ENCODE results near the gene RETREG2.

The RETREG2 gene

GRCh38 chr2:219180961-219181360 lies 2.9 kb downstream of the RETREG2 start:
- no peak for ATAC-seq
- no peak for TF ChIP-seq ESRRG (CRISPR knock-in tag; IDR thresholded peaks at IDR 0.05)
- TF ChIP-seq TSHZ2 (CRISPR knock-in tag; IDR thresholded peaks at IDR 0.05): no peak
- no peak for TF ChIP-seq ZNF565 (CRISPR knock-in tag; conservative IDR thresholded peaks at IDR 0.05; ENCODE audit: low read depth)
- TF ChIP-seq GLIS3 (CRISPR knock-in tag; IDR thresholded peaks at IDR 0.05): no peak
- no peak for TF ChIP-seq TCF4 (CRISPR knock-in tag; IDR thresholded peaks at IDR 0.05; ENCODE audit: borderline replicate concordance)
- no peak for TF ChIP-seq CREB5 (CRISPR knock-in tag; IDR thresholded peaks at IDR 0.05; ENCODE audit: low read depth)
- TF ChIP-seq TOX (CRISPR knock-in tag; IDR thresholded peaks at IDR 0.05; ENCODE audit: borderline replicate concordance): no peak
- no peak for TF ChIP-seq ISL1 (CRISPR knock-in tag; IDR thresholded peaks at IDR 0.05)
- no peak for TF ChIP-seq ARNTL (CRISPR knock-in tag; IDR thresholded peaks at IDR 0.05; ENCODE audit: borderline replicate concordance, low read depth)
- TF ChIP-seq RARB (CRISPR knock-in tag; IDR thresholded peaks at IDR 0.05): no peak
- TF ChIP-seq BACH2 (CRISPR knock-in tag; IDR thresholded peaks at IDR 0.05; ENCODE audit: borderline replicate concordance): no peak

- no peak for ATAC-seq
- TF ChIP-seq ESRRG (CRISPR knock-in tag; IDR thresholded peaks at IDR 0.05): no peak
- TF ChIP-seq CSDC2 (CRISPR knock-in tag; IDR thresholded peaks at IDR 0.05): no peak
- TF ChIP-seq RARB (CRISPR knock-in tag; IDR thresholded peaks at IDR 0.05): no peak
Measured at GRCh38 chr2:219181531-219181930, 3.5 kb downstream of the RETREG2 start.

GRCh38 chr2:219182331-219183150 lies 4.5 kb downstream of the RETREG2 start:
- no peak for ATAC-seq
- TF ChIP-seq RARB (CRISPR knock-in tag; IDR thresholded peaks at IDR 0.05) (no peak), TSHZ2 (CRISPR knock-in tag; IDR thresholded peaks at IDR 0.05) (no peak), ZNF565 (CRISPR knock-in tag; conservative IDR thresholded peaks at IDR 0.05; ENCODE audit: low read depth) (no peak), POU6F1 (CRISPR knock-in tag; IDR thresholded peaks at IDR 0.05; ENCODE audit: borderline replicate concordance, low read depth) (no peak), ZNF70 (CRISPR knock-in tag; IDR thresholded peaks at IDR 0.05) (no peak), ISL1 (CRISPR knock-in tag; IDR thresholded peaks at IDR 0.05) (no peak), CREB5 (CRISPR knock-in tag; IDR thresholded peaks at IDR 0.05; ENCODE audit: low read depth) (no peak), SNAI2 (CRISPR knock-in tag; IDR thresholded peaks at IDR 0.05) (no peak), OSR1 (CRISPR knock-in tag; IDR thresholded peaks at IDR 0.05) (no peak), CSDC2 (CRISPR knock-in tag; IDR thresholded peaks at IDR 0.05) (no peak), PPARA (CRISPR knock-in tag; IDR thresholded peaks at IDR 0.05; ENCODE audit: borderline replicate concordance) (no peak), TCF4 (CRISPR knock-in tag; IDR thresholded peaks at IDR 0.05; ENCODE audit: borderline replicate concordance) (no peak)

Data from SK-N-SH treated with all-trans-retinoic acid at 6 μM for 48 hours (cell line).